GM18867 (cell line): ENCODE data around the gene ATOX1.

Experiments used
- ATAC-seq: cut with Tn5 transposase; IDR thresholded peaks from one replicate; pipeline ENCODE4 v1.9.1; 2021; ENCODE audit warnings: mild to moderate bottlenecking, moderate library complexity; ENCODE audit not compliant: unreplicated experiment

ATOX1 gene

DNA sequence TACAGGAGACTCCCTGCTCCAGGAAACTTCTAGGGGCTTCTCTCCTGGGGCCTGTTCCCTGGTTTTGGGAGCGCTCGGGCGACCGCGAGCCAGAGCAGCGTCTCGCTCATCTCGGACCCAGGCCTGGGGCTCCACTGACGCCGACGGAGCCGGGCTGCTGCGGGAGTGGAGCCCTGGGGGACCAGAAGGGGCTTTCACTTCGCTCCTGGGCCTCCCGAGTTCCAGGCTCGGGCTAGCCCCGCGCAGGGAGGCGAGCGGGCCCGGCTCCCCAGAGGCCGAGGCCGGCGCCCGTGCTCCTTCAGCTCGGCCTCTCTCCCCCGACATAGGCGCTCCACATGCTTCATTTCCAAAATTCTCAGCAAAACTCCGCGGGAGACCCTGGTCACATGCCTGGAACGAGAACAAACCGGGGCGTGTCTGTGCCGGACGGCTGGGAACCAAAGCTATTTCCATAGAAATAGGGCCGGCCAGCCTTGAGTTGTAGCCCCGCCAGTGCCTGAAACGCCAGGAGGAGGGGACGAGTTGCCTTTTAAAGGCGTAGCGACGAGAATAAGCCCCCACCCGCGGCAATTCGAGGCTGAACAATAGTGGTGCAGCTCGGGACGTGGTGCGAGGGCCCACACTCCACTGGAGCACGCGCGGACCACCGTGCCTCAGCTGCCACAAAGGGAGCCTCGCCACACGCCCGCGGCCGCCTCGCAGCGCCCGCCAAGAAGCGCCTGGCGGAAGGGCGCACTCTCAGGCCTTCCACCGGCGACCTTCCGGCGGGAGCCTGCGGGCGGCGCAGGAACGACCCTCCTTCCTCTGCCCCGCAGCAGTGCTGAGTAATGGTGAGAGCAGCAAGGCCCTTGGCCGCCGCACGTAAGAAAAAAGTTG, 12.2 kb upstream of the ATOX1 start:
- peak; percentile 27 for ATAC-seq

- no peak for ATAC-seq
These were observed 8.5 kb upstream of the ATOX1 start for GRCh38 chr5:151766975-151767374.

GRCh38 chr5:151764801-151765200, 6.4 kb upstream of the ATOX1 start:
- no peak for ATAC-seq

- peak; percentile 12 for ATAC-seq
These were observed 346 bp downstream of the ATOX1 start for GRCh38 chr5:151758141-151758429.

- peak; percentile 17 for ATAC-seq
These were observed 944 bp downstream of the ATOX1 start for GRCh38 chr5:151757233-151758140.

DNA sequence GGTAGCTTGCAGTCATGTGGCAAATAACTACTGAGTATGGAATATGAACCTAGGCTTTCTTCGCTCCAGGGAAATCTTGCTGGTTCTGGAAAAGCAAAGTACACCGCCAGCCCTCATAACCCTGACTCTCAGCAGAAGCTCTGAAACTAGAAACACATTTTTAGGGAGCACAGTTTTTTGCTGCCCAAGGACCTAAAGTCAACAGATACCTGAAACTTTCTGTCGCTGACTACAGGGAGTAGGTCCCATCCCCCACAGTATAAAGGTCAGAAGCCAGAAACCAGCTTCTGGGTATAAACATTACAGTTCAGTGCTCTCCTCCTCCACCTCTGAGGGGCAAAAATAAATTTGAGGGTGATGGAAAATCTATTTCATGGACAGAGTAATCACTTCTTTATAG, 3.0 kb downstream of the ATOX1 start:
- ATAC-seq = no peak

DNA sequence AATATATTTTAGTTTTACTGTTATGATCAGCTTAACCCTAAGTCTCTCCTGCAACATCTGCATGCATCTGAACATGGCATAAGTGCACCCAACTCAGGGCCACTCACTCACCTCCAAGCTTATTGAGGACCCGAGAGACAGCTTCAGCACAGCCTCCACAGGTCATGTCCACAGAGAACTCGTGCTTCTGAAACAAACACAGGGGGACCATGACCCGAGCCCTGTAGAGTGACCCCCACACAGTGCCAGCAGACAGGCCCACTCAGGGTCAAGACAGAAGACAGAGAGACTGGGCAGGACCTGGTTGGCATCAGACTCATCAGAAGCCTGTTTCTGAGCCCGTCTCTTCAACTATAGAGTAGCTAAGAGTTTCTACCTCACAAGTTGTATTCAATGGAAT, 6.8 kb downstream of the ATOX1 start:
- ATAC-seq = no peak

DNA sequence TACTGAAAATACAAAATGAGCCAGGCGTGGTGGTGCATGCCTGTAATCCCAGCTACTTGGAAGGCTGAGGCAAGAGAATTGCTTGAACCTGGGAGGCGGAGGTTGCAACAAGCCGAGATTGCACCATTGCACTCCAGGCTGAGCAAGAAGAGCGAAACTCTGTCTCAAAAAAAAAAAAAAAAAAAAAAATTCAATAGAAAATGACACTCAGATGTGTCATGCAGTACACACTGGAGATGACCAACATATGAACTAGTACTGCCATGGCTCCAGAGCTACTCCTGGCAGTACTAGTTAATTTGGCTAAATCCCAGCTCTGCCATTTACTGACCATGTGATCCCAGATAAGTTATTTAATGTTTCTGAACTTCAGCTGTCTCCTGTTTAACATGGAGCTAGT, 7.3 kb downstream of the ATOX1 start:
- no peak for ATAC-seq

DNA sequence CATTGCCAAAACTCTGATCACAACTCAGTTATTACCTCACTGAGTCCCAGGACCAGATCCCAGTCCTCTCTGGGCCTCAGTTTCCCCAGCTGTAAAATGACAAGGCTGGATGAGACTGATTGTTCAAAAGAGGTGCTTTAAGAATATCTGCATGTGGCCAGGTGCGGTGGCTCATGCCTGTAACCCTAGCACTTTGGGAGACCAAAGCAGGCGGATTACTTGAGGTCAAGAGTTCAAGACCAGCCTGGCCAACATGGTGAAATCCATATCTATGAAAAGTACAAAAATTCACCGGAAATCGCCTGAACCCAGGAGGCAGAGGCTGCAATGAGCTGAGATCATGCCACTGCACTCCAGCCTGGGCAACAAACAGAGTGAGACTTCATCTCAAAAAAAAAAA, 8.3 kb downstream of the ATOX1 start:
- ATAC-seq = no peak

GRCh38 chr5:151745071-151745705, 13.2 kb downstream of the ATOX1 start:
- peak; percentile 47 for ATAC-seq

DNA sequence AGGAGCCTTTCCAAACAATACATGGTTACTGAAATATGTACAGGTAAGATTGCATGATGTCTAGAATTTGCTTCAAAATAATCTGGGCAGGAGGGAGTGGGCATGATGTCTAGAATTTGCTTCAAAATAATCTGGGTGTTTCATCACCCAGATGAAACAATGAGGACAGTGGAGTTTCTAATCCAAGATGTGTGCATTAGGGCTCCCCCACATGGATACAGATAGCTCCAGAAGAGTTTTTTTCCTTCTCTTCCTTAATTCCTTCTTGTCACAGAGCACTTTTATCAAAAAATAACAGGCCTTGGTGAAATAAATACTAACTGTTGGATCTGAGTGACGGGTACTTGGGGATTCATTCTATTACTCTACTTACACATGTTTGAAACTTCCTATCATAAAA, 14.9 kb downstream of the ATOX1 start:
- ATAC-seq = no peak

DNA sequence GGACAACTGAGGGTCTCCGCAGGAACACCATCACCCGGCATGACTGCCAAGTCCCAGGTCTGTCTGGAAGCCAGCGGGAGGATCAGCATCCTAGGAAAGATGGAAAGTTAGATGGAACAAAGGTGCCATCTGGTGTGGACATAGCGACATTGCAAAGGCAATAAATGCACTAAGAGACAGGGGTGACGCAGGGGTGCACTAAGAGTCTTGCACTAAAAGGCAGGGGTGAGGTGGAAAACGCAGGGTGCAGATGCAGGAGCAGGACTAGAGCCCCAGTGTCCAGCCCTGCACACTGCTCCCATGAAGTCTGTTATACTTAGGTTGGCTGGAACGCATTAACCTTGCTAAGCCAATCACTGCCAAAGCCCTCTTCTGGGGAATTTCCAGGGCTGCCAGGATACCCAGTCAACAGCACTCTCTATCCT, 15.5 kb downstream of the ATOX1 start:
- no peak for ATAC-seq

DNA sequence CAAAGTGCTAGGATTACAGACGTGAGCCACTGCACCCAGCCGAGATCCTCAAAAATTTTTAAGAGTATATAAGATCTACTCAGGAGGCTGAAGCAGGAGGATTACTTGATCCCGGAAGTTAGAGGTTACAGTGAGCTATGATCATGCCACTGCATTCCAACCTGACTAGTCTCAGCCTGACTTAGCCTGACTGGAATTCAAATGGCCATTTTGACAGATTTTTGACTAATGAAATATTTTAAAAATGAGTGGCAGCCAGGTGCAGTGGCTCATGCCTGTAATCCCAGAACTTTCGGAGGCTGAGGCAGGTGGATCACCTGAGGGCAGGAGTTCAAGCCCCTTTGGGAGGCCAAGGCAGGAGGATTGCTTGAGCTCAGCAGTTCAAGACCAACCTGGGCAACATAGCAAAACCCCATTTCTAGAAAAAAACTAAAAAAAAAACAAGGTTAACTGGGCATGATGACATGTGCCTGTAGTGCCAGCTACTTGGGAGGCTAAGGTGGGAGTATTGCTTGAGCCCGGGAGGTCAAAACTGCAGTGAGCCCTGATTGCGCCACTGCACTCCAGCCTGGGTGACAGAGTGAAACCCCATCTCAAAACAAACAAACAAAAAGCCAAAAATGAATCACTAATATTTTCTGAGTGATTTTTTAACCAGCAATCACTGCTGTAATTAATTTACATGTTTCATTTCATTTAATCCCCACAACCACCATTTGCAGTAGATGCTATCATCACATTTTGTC, 16.6 kb downstream of the ATOX1 start:
- ATAC-seq = no peak

DNA sequence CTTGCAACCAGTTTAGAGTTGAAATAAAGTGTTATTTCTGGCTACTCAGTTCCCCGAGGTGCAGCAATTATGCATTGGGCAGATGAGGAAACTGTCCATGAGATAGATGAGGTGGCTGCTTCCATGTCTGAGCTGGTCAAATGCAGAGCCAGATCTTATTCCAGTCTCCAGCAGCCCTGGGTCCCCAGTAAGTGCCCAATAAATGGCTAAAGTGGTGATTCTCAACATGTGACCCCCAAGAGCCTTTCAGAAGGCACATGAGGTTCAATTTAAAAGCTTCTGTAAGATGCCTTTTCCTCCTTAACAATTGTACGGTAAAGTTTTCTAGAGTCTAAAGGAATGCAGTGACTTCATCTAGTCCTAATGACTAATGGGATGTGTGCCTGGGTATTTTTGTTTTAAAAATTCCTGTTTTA, 17.5 kb downstream of the ATOX1 start:
- peak; percentile 13 for ATAC-seq

GRCh38 chr5:151740336-151740942, 18.0 kb downstream of the ATOX1 start:
- peak; percentile 60 for ATAC-seq

GRCh38 chr5:151739939-151740335, 18.5 kb downstream of the ATOX1 start:
- ATAC-seq = no peak

DNA sequence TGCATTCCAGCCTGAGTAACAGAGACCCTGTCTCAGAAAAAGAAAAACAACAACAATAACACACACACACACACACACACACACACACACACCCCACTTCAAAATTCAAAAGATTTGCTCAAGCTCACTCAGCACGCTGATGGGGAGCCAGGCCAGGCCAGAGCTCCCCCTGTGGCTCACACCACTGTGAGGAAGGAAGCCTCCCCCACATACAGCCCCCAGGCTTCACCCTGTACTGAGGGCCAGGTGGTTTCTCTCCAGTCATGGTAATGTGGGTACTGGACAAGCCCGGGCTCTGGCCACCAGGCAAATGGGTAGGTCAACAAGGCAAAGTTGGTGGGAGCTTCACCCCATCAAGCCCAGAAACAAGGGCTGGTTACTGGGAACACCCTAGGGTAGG, 19.0 kb downstream of the ATOX1 start:
- ATAC-seq = no peak

GRCh38 chr5:151738125-151738848, 20.1 kb downstream of the ATOX1 start:
- ATAC-seq = no peak

DNA sequence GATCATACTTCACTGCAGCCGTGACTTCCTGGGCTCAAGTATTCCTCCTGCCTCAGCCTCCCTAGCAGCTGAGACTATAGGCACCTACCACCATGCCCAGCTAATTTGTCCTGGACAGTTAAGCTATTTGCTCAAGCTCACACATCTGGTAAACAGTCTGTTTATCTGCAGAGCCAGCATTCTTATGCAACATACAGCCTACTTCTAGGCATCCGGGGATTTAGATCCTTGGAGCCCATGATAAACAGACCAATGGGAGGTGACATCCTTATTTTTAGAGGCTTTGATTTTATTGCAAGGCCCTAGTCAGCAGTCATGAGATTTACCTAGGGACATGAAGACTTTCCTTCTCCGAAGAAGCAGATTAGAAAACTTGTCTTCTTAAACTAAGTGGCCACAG, 21.0 kb downstream of the ATOX1 start:
- no peak for ATAC-seq

DNA sequence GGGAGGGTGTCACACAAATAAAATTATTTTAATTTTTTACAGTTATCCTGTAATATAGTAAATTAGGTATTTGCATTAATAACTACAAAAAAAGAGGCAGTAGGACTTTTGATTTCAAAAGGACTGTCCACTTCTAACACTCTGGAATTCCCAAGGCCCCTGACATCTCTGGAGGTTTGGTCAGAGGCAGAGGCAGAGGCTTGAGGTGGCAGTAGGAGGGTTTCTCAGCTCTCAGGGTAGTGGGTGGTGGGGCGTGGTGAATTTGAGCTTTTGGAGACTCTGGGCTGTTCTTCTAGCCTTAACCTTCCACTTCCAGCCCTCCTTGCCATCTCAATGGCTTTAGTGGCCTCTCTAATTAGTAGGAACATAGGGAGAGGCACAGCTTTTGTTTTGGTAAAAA, 22.8 kb downstream of the ATOX1 start:
- ATAC-seq = no peak
